Liver (tissue), 3 donors: ENCODE measurements around the gene DDX17.

Experiments used
- FOXA1 ChIP-seq: IDR thresholded peaks from 2 replicates; pipeline ENCODE4 v1.6.1; 2016; ENCODE audit warnings: antibody characterized with exemption
- JUND ChIP-seq, 2 donors: IDR thresholded peaks; 2 replicates each; pipeline ENCODE4 v1.6.1; 2016; ENCODE audit warnings: antibody characterized with exemption in 2 of 2
- RAD21 ChIP-seq, 2 donors: IDR thresholded peaks; 2 replicates each; pipeline ENCODE4 v1.6.1; 2016; ENCODE audit warnings: antibody characterized with exemption in 2 of 2, mild to moderate bottlenecking in 2 of 2
- RXRA ChIP-seq, 2 donors: IDR thresholded peaks; 2 replicates each; pipeline ENCODE4 v1.6.1; 2017 to 2018; ENCODE audit warnings: antibody characterized with exemption in 2 of 2, mild to moderate bottlenecking in 1 of 2
- SP1 ChIP-seq: IDR thresholded peaks from 2 replicates; pipeline ENCODE4 v1.6.1; 2018; ENCODE audit warnings: antibody characterized with exemption, mild to moderate bottlenecking
- TF ChIP-seq, protein P1 (sequence below): IDR thresholded peaks from 2 replicates; pipeline ENCODE4 v1.6.1; 2016; ENCODE audit warnings: antibody characterized with exemption
- TF ChIP-seq, protein P2 (sequence below): fragments of 150-350 bp; IDR thresholded peaks from 2 replicates; pipeline ENCODE4 v1.5.1; 2017; ENCODE audit warnings: improper control_type of control experiment, low read depth, low read length; ENCODE audit not compliant: missing input control
- TF ChIP-seq, protein P3 (sequence below): IDR thresholded peaks from 2 replicates; pipeline ENCODE4 v1.6.1; 2016; ENCODE audit warnings: antibody characterized with exemption, mild to moderate bottlenecking
- TF ChIP-seq, protein P4 (sequence below): IDR thresholded peaks from 2 replicates; pipeline ENCODE4 v1.6.1; 2016; ENCODE audit warnings: antibody characterized with exemption
- donor health status: healthy.
- donor health status: healthy.

DNA sequence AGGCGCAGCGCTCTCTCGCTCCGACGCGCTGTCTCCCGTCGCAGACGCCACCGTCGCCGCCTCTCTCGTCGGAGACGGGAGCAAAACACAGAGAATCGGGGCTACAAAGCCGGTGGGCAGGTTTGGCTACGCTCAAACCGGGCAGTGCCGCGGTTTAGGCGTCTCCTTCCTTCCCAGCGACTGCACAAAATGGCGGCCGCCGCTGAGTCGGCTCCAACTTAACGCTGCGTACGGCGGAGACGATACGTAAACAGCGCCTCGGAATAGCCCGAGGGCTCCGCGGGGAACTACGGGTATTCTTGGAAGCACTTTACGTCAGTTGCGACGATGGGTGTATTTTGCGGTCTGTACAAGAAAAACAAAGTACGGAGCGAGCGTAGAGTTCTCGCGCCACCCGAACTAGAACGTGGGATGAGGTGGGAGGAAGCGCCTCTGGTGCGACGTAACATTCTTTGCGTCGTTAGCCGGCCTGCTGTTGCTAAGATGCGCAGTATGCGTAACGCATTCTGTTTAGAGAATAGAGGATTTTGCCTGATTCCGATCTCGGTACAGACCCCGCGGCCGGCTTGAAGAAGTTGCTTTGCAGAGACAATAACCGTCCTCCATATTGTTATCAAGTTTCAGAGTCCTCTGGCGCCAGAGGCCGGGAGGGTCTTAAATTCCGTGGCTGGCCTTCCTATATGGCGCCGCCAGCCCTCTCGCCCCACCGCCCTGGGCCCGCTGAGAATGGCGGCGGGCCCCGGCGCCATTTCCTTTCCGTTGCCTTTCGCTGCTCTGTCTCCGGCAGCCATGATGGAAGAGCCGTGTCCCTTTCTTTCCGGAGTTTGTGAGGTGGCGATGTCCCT is at the start of gene DDX17:
- TF ChIP-seq, protein P1, sequence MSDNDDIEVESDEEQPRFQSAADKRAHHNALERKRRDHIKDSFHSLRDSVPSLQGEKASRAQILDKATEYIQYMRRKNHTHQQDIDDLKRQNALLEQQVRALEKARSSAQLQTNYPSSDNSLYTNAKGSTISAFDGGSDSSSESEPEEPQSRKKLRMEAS: no peak
- no peak for TF ChIP-seq JUND (IDR thresholded peaks at IDR 0.05)
- TF ChIP-seq, protein P2, sequence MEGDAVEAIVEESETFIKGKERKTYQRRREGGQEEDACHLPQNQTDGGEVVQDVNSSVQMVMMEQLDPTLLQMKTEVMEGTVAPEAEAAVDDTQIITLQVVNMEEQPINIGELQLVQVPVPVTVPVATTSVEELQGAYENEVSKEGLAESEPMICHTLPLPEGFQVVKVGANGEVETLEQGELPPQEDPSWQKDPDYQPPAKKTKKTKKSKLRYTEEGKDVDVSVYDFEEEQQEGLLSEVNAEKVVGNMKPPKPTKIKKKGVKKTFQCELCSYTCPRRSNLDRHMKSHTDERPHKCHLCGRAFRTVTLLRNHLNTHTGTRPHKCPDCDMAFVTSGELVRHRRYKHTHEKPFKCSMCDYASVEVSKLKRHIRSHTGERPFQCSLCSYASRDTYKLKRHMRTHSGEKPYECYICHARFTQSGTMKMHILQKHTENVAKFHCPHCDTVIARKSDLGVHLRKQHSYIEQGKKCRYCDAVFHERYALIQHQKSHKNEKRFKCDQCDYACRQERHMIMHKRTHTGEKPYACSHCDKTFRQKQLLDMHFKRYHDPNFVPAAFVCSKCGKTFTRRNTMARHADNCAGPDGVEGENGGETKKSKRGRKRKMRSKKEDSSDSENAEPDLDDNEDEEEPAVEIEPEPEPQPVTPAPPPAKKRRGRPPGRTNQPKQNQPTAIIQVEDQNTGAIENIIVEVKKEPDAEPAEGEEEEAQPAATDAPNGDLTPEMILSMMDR: no peak
- no peak for TF ChIP-seq FOXA1
- TF ChIP-seq RXRA (IDR thresholded peaks at IDR 0.05): peak in 1 of 2 donors; percentile 7
- TF ChIP-seq RAD21 (IDR thresholded peaks at IDR 0.05): peak in 1 of 2 donors; percentile 17
- TF ChIP-seq, protein P3, sequence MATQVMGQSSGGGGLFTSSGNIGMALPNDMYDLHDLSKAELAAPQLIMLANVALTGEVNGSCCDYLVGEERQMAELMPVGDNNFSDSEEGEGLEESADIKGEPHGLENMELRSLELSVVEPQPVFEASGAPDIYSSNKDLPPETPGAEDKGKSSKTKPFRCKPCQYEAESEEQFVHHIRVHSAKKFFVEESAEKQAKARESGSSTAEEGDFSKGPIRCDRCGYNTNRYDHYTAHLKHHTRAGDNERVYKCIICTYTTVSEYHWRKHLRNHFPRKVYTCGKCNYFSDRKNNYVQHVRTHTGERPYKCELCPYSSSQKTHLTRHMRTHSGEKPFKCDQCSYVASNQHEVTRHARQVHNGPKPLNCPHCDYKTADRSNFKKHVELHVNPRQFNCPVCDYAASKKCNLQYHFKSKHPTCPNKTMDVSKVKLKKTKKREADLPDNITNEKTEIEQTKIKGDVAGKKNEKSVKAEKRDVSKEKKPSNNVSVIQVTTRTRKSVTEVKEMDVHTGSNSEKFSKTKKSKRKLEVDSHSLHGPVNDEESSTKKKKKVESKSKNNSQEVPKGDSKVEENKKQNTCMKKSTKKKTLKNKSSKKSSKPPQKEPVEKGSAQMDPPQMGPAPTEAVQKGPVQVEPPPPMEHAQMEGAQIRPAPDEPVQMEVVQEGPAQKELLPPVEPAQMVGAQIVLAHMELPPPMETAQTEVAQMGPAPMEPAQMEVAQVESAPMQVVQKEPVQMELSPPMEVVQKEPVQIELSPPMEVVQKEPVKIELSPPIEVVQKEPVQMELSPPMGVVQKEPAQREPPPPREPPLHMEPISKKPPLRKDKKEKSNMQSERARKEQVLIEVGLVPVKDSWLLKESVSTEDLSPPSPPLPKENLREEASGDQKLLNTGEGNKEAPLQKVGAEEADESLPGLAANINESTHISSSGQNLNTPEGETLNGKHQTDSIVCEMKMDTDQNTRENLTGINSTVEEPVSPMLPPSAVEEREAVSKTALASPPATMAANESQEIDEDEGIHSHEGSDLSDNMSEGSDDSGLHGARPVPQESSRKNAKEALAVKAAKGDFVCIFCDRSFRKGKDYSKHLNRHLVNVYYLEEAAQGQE: peak; percentile 76
- TF ChIP-seq SP1: no peak
- TF ChIP-seq, protein P4, sequence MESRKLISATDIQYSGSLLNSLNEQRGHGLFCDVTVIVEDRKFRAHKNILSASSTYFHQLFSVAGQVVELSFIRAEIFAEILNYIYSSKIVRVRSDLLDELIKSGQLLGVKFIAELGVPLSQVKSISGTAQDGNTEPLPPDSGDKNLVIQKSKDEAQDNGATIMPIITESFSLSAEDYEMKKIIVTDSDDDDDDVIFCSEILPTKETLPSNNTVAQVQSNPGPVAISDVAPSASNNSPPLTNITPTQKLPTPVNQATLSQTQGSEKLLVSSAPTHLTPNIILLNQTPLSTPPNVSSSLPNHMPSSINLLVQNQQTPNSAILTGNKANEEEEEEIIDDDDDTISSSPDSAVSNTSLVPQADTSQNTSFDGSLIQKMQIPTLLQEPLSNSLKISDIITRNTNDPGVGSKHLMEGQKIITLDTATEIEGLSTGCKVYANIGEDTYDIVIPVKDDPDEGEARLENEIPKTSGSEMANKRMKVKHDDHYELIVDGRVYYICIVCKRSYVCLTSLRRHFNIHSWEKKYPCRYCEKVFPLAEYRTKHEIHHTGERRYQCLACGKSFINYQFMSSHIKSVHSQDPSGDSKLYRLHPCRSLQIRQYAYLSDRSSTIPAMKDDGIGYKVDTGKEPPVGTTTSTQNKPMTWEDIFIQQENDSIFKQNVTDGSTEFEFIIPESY: peak; percentile 57
